Measurements from ENCODE around the gene COL2A1.

DNA sequence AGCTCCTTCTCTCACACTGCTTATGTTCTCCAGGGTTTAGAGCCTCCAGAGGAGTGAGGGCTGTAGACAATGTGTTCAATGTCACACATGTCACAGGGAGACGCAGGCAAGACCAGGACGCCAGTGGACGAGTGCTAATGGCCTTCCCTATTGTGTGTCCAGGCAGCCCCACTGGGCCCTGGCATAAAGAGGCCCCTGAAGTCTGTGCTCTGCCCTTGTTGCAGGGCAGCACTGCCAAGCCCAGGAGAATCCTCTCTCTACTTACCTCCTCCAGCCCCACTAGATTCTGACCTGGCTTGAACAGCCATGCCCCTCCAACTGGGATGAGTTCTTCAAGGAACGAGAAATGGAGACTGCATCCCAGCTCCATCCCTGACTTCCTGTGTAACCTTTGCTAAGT is 65.7 kb downstream of the COL2A1 start:
- TF ChIP-seq, protein P1, sequence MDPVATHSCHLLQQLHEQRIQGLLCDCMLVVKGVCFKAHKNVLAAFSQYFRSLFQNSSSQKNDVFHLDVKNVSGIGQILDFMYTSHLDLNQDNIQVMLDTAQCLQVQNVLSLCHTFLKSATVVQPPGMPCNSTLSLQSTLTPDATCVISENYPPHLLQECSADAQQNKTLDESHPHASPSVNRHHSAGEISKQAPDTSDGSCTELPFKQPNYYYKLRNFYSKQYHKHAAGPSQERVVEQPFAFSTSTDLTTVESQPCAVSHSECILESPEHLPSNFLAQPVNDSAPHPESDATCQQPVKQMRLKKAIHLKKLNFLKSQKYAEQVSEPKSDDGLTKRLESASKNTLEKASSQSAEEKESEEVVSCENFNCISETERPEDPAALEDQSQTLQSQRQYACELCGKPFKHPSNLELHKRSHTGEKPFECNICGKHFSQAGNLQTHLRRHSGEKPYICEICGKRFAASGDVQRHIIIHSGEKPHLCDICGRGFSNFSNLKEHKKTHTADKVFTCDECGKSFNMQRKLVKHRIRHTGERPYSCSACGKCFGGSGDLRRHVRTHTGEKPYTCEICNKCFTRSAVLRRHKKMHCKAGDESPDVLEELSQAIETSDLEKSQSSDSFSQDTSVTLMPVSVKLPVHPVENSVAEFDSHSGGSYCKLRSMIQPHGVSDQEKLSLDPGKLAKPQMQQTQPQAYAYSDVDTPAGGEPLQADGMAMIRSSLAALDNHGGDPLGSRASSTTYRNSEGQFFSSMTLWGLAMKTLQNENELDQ (tag by site-specific recombination; IDR thresholded peaks at IDR 0.05; ENCODE audit: low read depth): no peak
- TF ChIP-seq, protein P2, sequence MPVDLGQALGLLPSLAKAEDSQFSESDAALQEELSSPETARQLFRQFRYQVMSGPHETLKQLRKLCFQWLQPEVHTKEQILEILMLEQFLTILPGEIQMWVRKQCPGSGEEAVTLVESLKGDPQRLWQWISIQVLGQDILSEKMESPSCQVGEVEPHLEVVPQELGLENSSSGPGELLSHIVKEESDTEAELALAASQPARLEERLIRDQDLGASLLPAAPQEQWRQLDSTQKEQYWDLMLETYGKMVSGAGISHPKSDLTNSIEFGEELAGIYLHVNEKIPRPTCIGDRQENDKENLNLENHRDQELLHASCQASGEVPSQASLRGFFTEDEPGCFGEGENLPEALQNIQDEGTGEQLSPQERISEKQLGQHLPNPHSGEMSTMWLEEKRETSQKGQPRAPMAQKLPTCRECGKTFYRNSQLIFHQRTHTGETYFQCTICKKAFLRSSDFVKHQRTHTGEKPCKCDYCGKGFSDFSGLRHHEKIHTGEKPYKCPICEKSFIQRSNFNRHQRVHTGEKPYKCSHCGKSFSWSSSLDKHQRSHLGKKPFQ (tag by site-specific recombination; IDR thresholded peaks at IDR 0.05): no peak
- TF ChIP-seq, protein P3, sequence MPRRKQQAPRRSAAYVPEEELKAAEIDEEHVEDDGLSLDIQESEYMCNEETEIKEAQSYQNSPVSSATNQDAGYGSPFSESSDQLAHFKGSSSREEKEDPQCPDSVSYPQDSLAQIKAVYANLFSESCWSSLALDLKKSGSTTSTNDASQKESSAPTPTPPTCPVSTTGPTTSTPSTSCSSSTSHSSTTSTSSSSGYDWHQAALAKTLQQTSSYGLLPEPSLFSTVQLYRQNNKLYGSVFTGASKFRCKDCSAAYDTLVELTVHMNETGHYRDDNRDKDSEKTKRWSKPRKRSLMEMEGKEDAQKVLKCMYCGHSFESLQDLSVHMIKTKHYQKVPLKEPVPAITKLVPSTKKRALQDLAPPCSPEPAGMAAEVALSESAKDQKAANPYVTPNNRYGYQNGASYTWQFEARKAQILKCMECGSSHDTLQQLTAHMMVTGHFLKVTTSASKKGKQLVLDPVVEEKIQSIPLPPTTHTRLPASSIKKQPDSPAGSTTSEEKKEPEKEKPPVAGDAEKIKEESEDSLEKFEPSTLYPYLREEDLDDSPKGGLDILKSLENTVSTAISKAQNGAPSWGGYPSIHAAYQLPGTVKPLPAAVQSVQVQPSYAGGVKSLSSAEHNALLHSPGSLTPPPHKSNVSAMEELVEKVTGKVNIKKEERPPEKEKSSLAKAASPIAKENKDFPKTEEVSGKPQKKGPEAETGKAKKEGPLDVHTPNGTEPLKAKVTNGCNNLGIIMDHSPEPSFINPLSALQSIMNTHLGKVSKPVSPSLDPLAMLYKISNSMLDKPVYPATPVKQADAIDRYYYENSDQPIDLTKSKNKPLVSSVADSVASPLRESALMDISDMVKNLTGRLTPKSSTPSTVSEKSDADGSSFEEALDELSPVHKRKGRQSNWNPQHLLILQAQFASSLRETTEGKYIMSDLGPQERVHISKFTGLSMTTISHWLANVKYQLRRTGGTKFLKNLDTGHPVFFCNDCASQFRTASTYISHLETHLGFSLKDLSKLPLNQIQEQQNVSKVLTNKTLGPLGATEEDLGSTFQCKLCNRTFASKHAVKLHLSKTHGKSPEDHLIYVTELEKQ (tag by site-specific recombination; IDR thresholded peaks at IDR 0.05; ENCODE audit: borderline replicate concordance): no peak
- TF ChIP-seq, protein P4, sequence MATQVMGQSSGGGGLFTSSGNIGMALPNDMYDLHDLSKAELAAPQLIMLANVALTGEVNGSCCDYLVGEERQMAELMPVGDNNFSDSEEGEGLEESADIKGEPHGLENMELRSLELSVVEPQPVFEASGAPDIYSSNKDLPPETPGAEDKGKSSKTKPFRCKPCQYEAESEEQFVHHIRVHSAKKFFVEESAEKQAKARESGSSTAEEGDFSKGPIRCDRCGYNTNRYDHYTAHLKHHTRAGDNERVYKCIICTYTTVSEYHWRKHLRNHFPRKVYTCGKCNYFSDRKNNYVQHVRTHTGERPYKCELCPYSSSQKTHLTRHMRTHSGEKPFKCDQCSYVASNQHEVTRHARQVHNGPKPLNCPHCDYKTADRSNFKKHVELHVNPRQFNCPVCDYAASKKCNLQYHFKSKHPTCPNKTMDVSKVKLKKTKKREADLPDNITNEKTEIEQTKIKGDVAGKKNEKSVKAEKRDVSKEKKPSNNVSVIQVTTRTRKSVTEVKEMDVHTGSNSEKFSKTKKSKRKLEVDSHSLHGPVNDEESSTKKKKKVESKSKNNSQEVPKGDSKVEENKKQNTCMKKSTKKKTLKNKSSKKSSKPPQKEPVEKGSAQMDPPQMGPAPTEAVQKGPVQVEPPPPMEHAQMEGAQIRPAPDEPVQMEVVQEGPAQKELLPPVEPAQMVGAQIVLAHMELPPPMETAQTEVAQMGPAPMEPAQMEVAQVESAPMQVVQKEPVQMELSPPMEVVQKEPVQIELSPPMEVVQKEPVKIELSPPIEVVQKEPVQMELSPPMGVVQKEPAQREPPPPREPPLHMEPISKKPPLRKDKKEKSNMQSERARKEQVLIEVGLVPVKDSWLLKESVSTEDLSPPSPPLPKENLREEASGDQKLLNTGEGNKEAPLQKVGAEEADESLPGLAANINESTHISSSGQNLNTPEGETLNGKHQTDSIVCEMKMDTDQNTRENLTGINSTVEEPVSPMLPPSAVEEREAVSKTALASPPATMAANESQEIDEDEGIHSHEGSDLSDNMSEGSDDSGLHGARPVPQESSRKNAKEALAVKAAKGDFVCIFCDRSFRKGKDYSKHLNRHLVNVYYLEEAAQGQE (tag by site-specific recombination; IDR thresholded peaks at IDR 0.05): no peak
- TF ChIP-seq, protein P5, sequence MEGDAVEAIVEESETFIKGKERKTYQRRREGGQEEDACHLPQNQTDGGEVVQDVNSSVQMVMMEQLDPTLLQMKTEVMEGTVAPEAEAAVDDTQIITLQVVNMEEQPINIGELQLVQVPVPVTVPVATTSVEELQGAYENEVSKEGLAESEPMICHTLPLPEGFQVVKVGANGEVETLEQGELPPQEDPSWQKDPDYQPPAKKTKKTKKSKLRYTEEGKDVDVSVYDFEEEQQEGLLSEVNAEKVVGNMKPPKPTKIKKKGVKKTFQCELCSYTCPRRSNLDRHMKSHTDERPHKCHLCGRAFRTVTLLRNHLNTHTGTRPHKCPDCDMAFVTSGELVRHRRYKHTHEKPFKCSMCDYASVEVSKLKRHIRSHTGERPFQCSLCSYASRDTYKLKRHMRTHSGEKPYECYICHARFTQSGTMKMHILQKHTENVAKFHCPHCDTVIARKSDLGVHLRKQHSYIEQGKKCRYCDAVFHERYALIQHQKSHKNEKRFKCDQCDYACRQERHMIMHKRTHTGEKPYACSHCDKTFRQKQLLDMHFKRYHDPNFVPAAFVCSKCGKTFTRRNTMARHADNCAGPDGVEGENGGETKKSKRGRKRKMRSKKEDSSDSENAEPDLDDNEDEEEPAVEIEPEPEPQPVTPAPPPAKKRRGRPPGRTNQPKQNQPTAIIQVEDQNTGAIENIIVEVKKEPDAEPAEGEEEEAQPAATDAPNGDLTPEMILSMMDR (tag by site-specific recombination; IDR thresholded peaks at IDR 0.05): no peak

Measured in HEK293 (cell line).